Heart left ventricle (tissue), 13 donors: ENCODE data around the gene GIPC1.

Experiments used
- POLR2A ChIP-seq, 2 donors: fragments of 450-650 bp; IDR thresholded peaks; one replicate each; pipeline ENCODE4 v1.6.1; 2017; ENCODE audit warnings: antibody characterized with exemption in 2 of 2, mild to moderate bottlenecking in 2 of 2, moderate library complexity in 2 of 2
- TF ChIP-seq, protein P1 (sequence below), 12 donors: fragments of 200-600 bp; sonication (generic) in 4 of 12; IDR thresholded peaks; one replicate each; pipeline versions ENCODE4 v1.5.0 to v1.8.0; 2018 to 2022; ENCODE audit warnings: antibody characterized with exemption in 12 of 12, mild to moderate bottlenecking in 5 of 12
- donor health status: ischemic (EF 13 %, LVEDD 7.1; RV severe dilation, severe dysfunction).
- donor health status: DM: no; HTN: yes; CAD: no.
- donor health status: DM: no; HTN: no; CAD: no.
- donor health status: ischemic (EF 25% LVEDD 6.9; RV normal size, moderate dysfunction).
- donor health status: ischemic (EF 25% LVEDD 5.7; RV mildly dilated, moderate dysfunction).
- donor health status: ischemic (EF 35%, LVEDD 5.7; RV mildly dilated, moderate dysfunction).
- donor health status: nonischemic (EF 11% LVEDD 7.7; RV severe dilation, severe dysfunction).
- donor health status: DM: yes; HTN: yes; CAD: no.
- donor health status: PGD.
- donor health status: ischemic (EF 29% LVEDD 5.4; RV normal size, mild dysfunction).
- donor health status: nonischemic (EF 23%, LVEDD 6.1; RV moderate dilation, normal function).

DNA sequence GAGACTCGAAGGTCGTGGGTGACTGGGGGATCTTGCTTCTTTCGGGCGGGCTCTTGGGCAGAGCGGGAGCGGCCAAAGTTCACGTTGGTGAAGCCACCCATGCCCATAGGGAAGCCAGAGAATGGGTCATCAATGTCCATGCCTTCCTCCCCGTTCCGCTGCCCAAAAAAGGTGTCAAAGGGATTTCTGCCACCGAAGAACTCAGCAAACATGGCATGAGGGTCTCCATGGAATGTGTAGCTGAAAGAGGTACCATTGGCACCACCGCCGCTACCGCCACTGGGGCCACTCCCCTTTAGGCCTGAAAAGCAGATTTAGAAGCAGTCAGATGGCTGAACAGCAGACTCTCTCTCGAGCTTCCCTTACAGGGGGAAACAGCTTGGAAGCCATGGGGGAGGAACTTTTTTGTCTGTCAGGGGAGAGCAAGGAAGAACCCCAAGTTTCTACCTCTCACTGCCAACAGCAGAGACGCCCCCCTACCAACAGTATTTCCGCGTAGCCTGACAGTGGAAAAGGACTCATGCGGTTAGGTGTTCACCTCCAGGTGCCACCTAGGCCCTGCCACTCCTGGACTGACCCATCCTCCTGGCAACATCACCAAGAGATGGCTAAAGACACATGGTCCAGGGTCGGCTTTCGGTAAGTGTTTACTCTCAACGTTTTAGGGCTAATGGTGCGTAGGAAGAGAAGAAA is 21.0 kb upstream of the GIPC1 start:
- no peak for TF ChIP-seq POLR2A (IDR thresholded peaks at IDR 0.05)
- TF ChIP-seq, protein P1, sequence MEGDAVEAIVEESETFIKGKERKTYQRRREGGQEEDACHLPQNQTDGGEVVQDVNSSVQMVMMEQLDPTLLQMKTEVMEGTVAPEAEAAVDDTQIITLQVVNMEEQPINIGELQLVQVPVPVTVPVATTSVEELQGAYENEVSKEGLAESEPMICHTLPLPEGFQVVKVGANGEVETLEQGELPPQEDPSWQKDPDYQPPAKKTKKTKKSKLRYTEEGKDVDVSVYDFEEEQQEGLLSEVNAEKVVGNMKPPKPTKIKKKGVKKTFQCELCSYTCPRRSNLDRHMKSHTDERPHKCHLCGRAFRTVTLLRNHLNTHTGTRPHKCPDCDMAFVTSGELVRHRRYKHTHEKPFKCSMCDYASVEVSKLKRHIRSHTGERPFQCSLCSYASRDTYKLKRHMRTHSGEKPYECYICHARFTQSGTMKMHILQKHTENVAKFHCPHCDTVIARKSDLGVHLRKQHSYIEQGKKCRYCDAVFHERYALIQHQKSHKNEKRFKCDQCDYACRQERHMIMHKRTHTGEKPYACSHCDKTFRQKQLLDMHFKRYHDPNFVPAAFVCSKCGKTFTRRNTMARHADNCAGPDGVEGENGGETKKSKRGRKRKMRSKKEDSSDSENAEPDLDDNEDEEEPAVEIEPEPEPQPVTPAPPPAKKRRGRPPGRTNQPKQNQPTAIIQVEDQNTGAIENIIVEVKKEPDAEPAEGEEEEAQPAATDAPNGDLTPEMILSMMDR (IDR thresholded peaks at IDR 0.05) = no peak
